Tibial nerve (tissue), 4 donors: Measurements from ENCODE around the gene CCDC170. TPM values are rescaled to one million over a fixed set of nuclear protein-coding genes. Genes with fewer than 3 reads are reported as not detected.
"Not testable (repeated sequence)": the region's sequence is repeated elsewhere in the genome, so short reads cannot be mapped to it uniquely, and the experiment has no call there.

ENCODE experiments used
- DNase-seq, 2 donors: peaks; one replicate each; pipeline ENCODE4 v3.0.0-alpha.2; 2019; ENCODE audit warnings: low spot score in 2 of 2
- H3K27ac ChIP-seq, 4 donors: fragments of 200-600 bp; sonication (generic) in 3 of 4; one replicate each; pipeline ENCODE4 v1.5.1; 2017 to 2019; ENCODE audit warnings: mild to moderate bottlenecking in 1 of 4
- H3K27me3 ChIP-seq, 2 donors: fragments of 200-600 bp; sonication (generic) in 1 of 2; one replicate each; pipeline versions ENCODE4 v1.5.1 to v1.6.0; 2017 to 2019
- H3K36me3 ChIP-seq, 3 donors: fragments of 200-600 bp; sonication (generic); one replicate each; pipeline ENCODE4 v1.5.1; 2018 to 2019
- H3K4me1 ChIP-seq, 4 donors: fragments of 200-600 bp; sonication (generic) in 3 of 4; one replicate each; pipeline ENCODE4 v1.5.1; 2017 to 2019
- H3K4me3 ChIP-seq, 4 donors: fragments of 200-600 bp; sonication (generic) in 3 of 4; one replicate each; pipeline ENCODE4 v1.5.1; 2017 to 2019; ENCODE audit warnings: mild to moderate bottlenecking in 1 of 4, moderate library complexity in 1 of 4
- H3K9me3 ChIP-seq, 4 donors: fragments of 200-600 bp; sonication (generic) in 3 of 4; one replicate each; pipeline ENCODE4 v1.5.1; 2017 to 2019
- CTCF ChIP-seq, 5 experiments: fragments of 200-600 bp in 3 of 5; fragments of 450-650 bp in 2 of 5; sonication (generic) in 3 of 5; IDR thresholded peaks; one replicate each; pipeline ENCODE4 v1.5.1; 2016 to 2019; ENCODE audit warnings: antibody characterized with exemption in 5 of 5, mild to moderate bottlenecking in 3 of 5, moderate library complexity in 2 of 5
- EP300 ChIP-seq, 2 donors: sonication (generic); formaldehyde crosslinking; IDR thresholded peaks; one replicate each; pipeline ENCODE4 v1.6.1; 2017; ENCODE audit warnings: antibody characterized with exemption in 2 of 2, mild to moderate bottlenecking in 1 of 2
- POLR2A ChIP-seq, 2 donors: fragments of 450-650 bp; IDR thresholded peaks; one replicate each; pipeline ENCODE4 v1.6.1; 2017; ENCODE audit warnings: antibody characterized with exemption in 2 of 2, mild to moderate bottlenecking in 2 of 2, moderate library complexity in 2 of 2
- WGBS, 2 donors: methylation state at CpG; one replicate each; pipeline ENCODE4 v1.1.5; 2018; 5-methylcytosine and 5-hydroxymethylcytosine counted together
- total RNA-seq, 4 donors: library from RNA; depleted of rRNA; stranded (reverse); fragments of >200 nt; gene quantifications; one replicate each; pipeline ENCODE4 v1.1.0, GENCODE V29; 2016

The CCDC170 gene
- total RNA-seq, 4 donors from 2014 or later, result 0.66 to 3.3 (median 1.4) TPM

GRCh38 chr6:151512481-151512880, 18.7 kb downstream of the CCDC170 start:
- no peak overlapping the region for H3K27ac ChIP-seq
- 71 to 72% methylated on average over 5 of the region's 5 CpGs for WGBS, 2 donors
- TF ChIP-seq CTCF (IDR thresholded peaks at IDR 0.05) (no peak), POLR2A (IDR thresholded peaks at IDR 0.05) (no peak), EP300 (IDR thresholded peaks at IDR 0.05) (no peak)
- H3K36me3 ChIP-seq, result no peaks in the 10 kb centered on the region
- no peak overlapping the region for H3K4me3 ChIP-seq
- DNase-seq, result no peak
- no peaks in the 10 kb centered on the region for H3K9me3 ChIP-seq
- no peaks in the 10 kb centered on the region for H3K27me3 ChIP-seq
- H3K4me1 ChIP-seq, result no peaks in the 10 kb centered on the region

DNA sequence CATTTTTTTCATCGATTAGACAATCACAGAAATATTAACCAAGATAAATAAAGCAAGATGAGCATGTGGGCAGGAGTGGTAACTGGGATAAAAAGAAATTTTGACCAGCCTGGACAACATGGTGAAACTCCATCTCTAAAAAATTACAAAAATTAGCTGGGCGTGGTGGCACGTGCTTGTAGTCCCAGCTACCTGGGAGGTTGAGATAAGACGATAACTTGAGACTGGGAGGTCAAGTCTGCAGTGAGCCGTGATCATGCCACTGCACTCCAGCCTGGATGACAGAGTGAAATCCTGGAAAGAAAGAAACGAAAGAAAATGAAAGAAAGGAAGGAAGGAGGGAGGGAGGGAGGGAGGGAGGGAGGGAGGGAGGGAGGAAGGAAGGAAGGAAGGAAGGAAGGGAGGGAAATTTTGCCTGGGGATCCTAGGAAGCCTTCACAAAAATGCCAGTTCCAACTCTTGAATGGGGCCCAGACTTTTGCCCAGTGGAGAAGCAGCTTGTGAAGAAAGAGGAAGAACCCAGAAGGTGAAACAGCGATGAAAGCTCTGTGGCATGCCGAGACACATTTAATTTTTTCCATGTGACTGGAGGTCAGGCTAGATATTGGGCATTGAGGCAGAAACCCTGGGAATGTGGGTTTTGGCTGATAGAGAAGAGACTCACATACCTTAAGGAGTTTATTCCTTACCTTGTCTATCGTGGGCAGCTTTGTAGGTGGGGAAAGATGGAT, 20.3 kb downstream of the CCDC170 start:
- TF ChIP-seq CTCF (IDR thresholded peaks at IDR 0.05), result no peak
- TF ChIP-seq POLR2A (IDR thresholded peaks at IDR 0.05), result no peak
- TF ChIP-seq EP300 (IDR thresholded peaks at IDR 0.05), result no peak
- 76 to 84% methylated on average over 9 of the region's 9 CpGs for WGBS, 2 donors
- Histone ChIP-seq H3K4me3 (no peak overlapping the region), H3K4me1 (no peaks in the 10 kb centered on the region), H3K27me3 (no peaks in the 10 kb centered on the region), H3K36me3 (no peaks in the 10 kb centered on the region), H3K27ac (no peak overlapping the region), H3K9me3 (peaks cover 0 to 14% (median under 1%) of the 10 kb centered on the region in 4 donors)
- no peak for DNase-seq

DNA sequence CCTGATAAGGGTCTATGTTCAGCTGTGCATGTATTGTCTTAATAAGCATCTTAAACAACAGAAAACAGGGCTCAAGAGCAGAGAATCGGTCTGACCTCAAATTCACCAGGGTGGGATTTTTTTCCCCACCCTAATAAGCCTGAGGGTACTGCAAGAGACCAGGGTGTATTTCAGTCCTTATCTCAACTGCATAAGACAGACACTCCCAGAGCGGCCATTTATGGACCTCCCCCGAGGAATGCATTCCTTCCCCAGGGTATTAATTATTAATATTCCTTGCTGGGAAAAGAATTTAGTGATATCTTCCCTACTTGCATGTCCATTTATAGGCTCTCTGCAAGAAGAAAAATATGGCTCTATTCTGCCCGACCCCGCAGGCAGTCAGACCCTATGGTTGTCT, 25.2 kb downstream of the CCDC170 start:
- not testable (repeated sequence) for H3K4me3 ChIP-seq, H3K36me3 ChIP-seq, H3K27ac ChIP-seq, DNase-seq, H3K4me1 ChIP-seq, H3K27me3 ChIP-seq
- WGBS, 2 donors, result 91% methylated on average over 5 of the region's 5 CpGs
- H3K9me3 ChIP-seq, result peaks cover 0 to 49% (median 4%) of the 10 kb centered on the region in 4 donors

GRCh38 chr6:151523034-151523433, 29.2 kb downstream of the CCDC170 start:
- Histone ChIP-seq H3K36me3 (no peaks in the 10 kb centered on the region), H3K27me3 (no peaks in the 10 kb centered on the region), H3K4me1 (no peaks in the 10 kb centered on the region), H3K27ac (no peak overlapping the region), H3K9me3 (peaks cover 0 to 49% (median 4%) of the 10 kb centered on the region in 4 donors), H3K4me3 (no peak overlapping the region)
- 65 to 68% methylated on average over 1 of the region's 1 CpG for WGBS, 2 donors
- TF ChIP-seq EP300 (IDR thresholded peaks at IDR 0.05), result no peak
- no peak for DNase-seq

- Histone ChIP-seq H3K27ac (no peak overlapping the region), H3K36me3 (no peaks in the 10 kb centered on the region), H3K9me3 (peaks cover 0 to 38% (median 4%) of the 10 kb centered on the region in 4 donors), H3K4me1 (no peaks in the 10 kb centered on the region), H3K4me3 (no peak overlapping the region), H3K27me3 (no peaks in the 10 kb centered on the region)
- TF ChIP-seq EP300 (IDR thresholded peaks at IDR 0.05) (no peak), POLR2A (IDR thresholded peaks at IDR 0.05) (no peak), CTCF (IDR thresholded peaks at IDR 0.05) (no peak)
- no peak for DNase-seq
- 84 to 88% methylated on average over 2 of the region's 2 CpGs for WGBS, 2 donors
Measured at GRCh38 chr6:151524059-151524458, 30.2 kb downstream of the CCDC170 start.

DNA sequence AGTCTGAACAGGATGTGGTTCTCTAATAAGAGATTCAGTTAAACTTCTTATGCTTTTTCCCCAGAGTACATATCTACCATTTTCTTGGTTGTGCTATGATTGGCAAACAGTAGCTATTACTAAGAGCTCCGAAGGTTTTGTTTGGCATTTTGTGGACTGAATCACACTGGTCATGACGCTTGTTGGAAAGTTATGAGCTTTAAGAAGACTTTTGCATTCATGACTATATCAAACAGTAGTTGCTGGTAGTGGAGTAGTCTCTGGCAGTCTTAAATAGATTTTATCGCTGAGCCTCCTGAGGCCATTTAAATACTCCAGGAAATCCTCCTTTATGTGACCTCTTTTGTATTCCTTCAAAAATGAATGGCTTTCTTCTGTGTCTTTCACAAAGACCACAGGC, 40.8 kb downstream of the CCDC170 start:
- H3K4me3 ChIP-seq, result no peak overlapping the region
- H3K27me3 ChIP-seq, result no peaks in the 10 kb centered on the region
- TF ChIP-seq POLR2A (IDR thresholded peaks at IDR 0.05), result no peak
- no peak for TF ChIP-seq CTCF (IDR thresholded peaks at IDR 0.05)
- H3K27ac ChIP-seq, result no peak overlapping the region
- H3K9me3 ChIP-seq, result peaks cover 0 to 13% (median 3%) of the 10 kb centered on the region in 4 donors
- no peak for DNase-seq
- 61 to 65% methylated on average over 3 of the region's 3 CpGs for WGBS, 2 donors
- no peaks in the 10 kb centered on the region for H3K36me3 ChIP-seq
- H3K4me1 ChIP-seq, result peaks cover 0 to 23% (median 0%) of the 10 kb centered on the region in 4 donors
